GM19099 (cell line): ENCODE data around the gene ZNF184.

Experiments
- POLR2A ChIP-seq: IDR thresholded peaks from 3 replicates; pipeline ENCODE4 v1.6.1; 2011; ENCODE audit warnings: low read depth; ENCODE audit not compliant: insufficient read length; ENCODE audit errors: extremely low read depth

Gene ZNF184

DNA sequence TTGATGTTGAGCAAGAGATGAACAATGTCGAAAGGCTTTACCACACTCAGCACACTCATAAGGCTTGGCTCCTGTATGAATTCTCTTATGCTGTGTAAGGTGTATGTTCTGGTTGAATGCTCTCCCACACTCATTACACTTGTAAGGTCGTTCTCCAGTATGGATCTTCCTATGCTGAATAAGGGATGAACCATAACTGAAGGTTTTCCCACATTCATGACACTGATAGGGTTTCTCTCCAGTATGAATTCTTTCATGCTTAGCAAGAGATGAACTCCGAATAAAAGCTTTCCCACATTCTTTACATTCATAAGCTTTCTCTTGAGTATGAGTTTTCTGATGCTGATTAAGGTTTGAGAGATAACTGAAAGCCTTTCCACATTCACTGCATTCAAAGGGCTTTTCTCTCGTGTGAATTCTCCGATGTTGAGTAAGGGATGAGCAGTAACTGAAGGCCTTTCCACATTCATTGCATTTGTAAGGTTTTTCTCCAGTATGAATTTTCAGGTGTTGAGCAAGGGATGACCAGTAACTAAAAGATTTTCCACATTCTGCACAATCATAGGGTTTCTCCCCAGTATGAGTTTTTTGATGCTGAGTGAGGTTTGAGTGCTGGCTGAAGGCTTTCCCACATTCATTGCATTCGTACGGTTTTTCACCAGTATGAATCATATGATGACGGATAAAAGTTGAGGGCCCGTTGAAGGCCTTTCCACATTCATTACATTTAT, 21.1 kb downstream of the ZNF184 start:
- no peak for TF ChIP-seq POLR2A

DNA sequence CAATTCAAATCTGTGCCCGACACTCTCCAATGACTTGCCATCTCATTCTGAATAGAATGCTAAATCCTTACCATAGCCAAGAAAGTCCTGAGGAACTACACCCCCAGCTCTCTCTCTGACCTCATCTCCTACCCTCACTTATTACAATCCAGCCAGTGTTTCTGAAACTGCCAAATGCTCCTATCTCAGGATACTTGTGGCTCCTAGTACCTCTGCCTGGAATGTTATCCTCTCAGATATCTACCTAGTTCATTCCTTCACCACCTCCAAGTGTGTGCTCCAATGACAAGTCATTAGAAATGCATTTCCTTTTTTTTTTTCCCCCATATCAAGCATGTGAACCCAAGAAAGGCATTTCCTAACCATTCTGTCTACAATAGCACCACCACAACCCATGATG, 24.4 kb downstream of the ZNF184 start:
- no peak for TF ChIP-seq POLR2A

- no peak for TF ChIP-seq POLR2A
Measured at GRCh38 chr6:27442932-27443331, 30.0 kb downstream of the ZNF184 start.

DNA sequence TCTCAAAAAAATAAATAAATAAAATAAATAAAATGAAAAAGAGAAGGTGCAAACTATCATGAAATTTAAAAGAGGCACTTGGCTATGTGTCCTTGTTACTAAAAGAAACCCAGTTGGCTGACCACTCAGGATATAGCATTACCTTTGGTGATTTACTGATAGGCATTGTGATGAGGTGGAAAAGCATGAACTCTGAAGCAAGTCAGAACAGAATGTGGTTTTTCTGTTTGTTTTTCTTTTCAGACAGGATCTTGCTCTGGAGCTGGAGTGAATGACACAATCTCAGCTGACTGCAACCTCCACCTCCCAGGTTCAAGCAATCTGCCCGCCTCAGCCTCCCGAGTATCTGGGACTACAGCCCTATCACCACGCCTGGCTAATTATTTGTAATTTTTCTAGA, 31.9 kb downstream of the ZNF184 start:
- TF ChIP-seq POLR2A: no peak

- TF ChIP-seq POLR2A: no peak
Measured at GRCh38 chr6:27439371-27439770, 33.5 kb downstream of the ZNF184 start.

GRCh38 chr6:27433714-27434113, 39.2 kb downstream of the ZNF184 start:
- TF ChIP-seq POLR2A: no peak

- TF ChIP-seq POLR2A: no peak
Measured at GRCh38 chr6:27428966-27429365, 43.9 kb downstream of the ZNF184 start.

- no peak for TF ChIP-seq POLR2A
Measured at GRCh38 chr6:27428502-27428901, 44.4 kb downstream of the ZNF184 start.

DNA sequence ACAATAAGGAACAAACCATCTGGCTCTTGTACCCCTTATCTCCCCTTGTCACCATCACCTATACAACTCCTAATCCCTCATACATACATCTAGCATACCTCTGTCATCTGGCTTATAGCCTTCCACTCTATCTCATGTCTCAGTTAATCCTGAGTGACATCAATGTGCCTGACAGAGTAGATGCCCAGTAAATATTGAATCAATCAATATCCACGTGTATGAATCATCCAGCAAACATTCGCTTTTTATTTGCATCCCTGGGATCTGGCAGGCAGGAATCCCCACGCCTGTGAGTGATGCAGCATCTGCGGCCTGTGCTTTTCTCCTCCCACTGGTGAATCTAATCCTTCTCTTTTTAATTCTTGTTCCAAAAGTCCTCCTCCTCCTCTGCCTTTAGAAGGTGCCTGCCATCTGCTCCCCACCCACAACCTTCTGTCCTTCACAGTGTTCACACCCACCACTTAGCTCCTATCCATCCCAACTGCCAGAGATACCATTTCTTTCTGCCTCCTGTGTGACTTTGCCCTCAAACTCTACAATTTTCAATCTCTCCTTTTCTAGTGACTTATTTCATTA, 46.8 kb downstream of the ZNF184 start:
- TF ChIP-seq POLR2A: no peak

GRCh38 chr6:27422651-27423332, 50.1 kb downstream of the ZNF184 start:
- TF ChIP-seq POLR2A: no peak

DNA sequence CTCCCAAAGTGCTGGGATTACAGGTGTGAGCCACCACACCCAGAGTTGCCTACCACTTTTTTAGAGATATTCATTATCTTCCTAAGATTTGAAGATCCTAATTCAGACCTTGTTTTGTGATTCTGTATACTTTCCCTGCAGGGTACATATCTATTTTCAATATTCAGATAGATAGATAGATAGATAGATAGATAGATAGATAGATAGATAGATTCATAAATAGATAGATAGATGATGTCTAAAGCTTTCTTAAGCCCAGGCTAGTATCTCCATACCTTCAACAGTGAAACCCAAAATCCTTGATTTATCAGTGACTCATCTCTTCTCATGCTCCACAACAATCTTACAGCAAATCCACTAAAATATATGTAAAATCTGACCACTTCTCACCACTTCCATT, 53.5 kb downstream of the ZNF184 start:
- TF ChIP-seq POLR2A: no peak

DNA sequence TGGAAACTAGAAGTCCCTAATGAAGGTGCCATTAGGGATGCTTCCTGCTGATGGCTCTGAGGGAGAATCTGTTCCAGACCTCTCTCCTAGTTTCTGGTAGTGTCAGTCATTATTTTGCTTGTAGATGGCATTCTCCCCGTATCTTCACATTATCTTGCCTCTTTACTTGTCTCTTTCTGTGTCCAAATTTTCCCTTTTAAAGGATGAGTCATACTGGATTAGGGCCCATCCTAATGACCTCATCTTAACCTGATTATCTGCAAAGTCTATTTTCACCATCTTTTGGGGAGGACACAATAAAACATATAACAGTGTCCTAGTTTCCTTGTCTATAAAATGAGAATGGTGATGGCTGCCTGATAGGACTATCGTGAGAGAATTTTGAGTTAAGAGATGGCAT, 57.0 kb downstream of the ZNF184 start:
- no peak for TF ChIP-seq POLR2A

GRCh38 chr6:27414996-27415395, 57.9 kb downstream of the ZNF184 start:
- no peak for TF ChIP-seq POLR2A

DNA sequence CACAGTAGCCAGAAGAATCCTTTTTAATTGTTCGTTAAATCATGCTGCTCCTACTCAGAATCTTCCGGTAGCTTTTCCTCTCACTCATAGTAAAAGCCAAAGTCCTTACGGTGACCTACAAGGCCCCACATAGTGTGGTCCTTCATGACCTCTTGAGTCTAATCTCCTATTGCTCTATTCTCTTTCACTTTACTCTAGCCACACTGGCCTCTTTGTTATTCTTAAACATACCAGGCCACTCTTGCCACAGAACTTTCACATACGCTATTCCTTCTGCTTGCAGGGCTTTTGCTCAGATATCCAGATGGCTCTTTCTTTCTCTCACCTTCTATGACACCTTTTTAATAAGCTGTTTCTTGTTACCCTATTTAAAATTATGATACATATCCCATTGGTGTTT, 58.6 kb downstream of the ZNF184 start:
- TF ChIP-seq POLR2A: no peak

DNA sequence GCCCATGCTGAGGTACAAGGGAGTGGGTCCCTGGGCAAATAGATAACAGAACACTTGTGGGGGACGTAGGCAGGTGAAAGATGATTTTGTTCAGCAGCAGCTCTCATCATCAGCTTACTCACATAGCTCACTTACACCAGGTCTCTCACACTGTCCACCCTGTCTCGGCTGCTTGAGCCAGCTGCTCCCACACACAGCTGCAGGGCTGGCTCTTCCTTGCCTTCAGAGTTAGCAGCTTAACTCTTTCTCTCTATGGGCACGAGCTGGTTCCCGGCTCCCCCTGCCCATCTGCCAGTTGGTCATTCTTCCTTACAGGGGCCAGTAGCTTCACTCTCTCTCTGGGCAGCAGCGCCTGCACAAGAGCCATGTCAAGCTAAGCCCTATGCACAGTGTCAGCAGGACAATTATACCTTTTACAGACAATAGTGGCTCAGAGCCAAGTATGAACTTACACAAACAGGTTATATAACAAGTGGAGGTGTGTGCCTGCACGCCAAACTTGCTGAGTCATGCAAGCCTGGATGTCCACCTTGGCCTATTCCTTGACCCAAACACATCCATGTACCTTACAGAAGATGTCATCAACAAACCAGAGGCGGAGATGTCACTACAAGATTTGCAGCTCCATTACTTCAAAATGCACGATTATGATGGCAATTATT, 65.6 kb downstream of the ZNF184 start:
- TF ChIP-seq POLR2A: no peak

DNA sequence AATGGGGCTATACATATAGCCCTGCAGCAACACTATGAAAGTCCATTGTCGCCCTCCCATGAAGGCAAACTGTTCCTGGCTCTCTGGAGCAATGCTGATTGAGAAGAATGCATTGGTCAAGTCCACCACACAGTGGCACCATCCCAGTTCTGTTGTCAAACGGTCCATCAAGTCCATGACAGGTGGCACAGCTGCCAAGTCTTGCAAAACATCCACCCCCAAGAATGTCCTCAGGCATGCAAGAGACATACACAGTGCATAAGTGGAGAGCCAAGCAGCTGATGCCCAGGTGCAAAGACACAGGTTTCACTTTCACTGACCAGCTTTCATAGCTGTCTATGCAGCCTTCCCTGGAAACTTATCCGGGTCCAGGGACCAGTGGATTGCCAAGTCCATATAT, 66.8 kb downstream of the ZNF184 start:
- TF ChIP-seq POLR2A: no peak
